HEK293 (cell line): Measurements from ENCODE around the gene CACNA1D.

Experiments used
- EGR2 ChIP-seq: fragments of 450-650 bp; formaldehyde crosslinking; IDR thresholded peaks from 2 replicates; pipeline ENCODE4 v1.5.1; 2016; ENCODE audit warnings: low read depth, missing biosample characterization, missing genetic modification characterization
- GLI2 ChIP-seq: fragments of 450-650 bp; formaldehyde crosslinking; IDR thresholded peaks from 2 replicates; pipeline ENCODE4; 2017; ENCODE audit warnings: missing biosample characterization, missing genetic modification characterization, low read depth, borderline replicate concordance
- HOXC10 ChIP-seq: sonication (generic); formaldehyde crosslinking; IDR thresholded peaks from 2 replicates; pipeline ENCODE4 v1.8.1; 2023; ENCODE audit warnings: mild to moderate bottlenecking, missing genetic modification reagents
- PRDM2 ChIP-seq: fragments of 450-650 bp; formaldehyde crosslinking; IDR thresholded peaks from 2 replicates; pipeline ENCODE4 v1.5.1; 2016; ENCODE audit warnings: missing biosample characterization, missing genetic modification characterization, borderline replicate concordance
- REPIN1 ChIP-seq: fragments of 450-650 bp; formaldehyde crosslinking; IDR thresholded peaks from 2 replicates; pipeline ENCODE4 v1.5.1; 2017; ENCODE audit warnings: missing biosample characterization, missing genetic modification characterization, low read depth
- REST ChIP-seq: fragments of 450-650 bp; formaldehyde crosslinking; IDR thresholded peaks from 2 replicates; pipeline ENCODE4 v1.5.1; 2016; ENCODE audit warnings: missing biosample characterization, missing genetic modification characterization
- ZBTB6 ChIP-seq: fragments of 450-650 bp; formaldehyde crosslinking; IDR thresholded peaks from 2 replicates; pipeline ENCODE4 v1.5.1; 2017; ENCODE audit warnings: missing biosample characterization, missing genetic modification characterization
- ZBTB8A ChIP-seq: fragments of 450-650 bp; formaldehyde crosslinking; IDR thresholded peaks from 2 replicates; pipeline ENCODE4 v1.5.1; 2016; ENCODE audit warnings: missing biosample characterization, missing genetic modification characterization
- ZNF24 ChIP-seq: fragments of 450-650 bp; formaldehyde crosslinking; IDR thresholded peaks from 2 replicates; pipeline ENCODE4 v1.5.1; 2016; ENCODE audit warnings: missing biosample characterization, missing genetic modification characterization
- ZNF266 ChIP-seq: fragments of 450-650 bp; formaldehyde crosslinking; IDR thresholded peaks from 2 replicates; pipeline ENCODE4 v1.5.1; 2016; ENCODE audit warnings: missing biosample characterization, missing genetic modification characterization, low read depth
- ZNF354C ChIP-seq: fragments of 450-650 bp; formaldehyde crosslinking; IDR thresholded peaks from 2 replicates; pipeline ENCODE4 v1.5.1; 2016; ENCODE audit warnings: missing biosample characterization, missing genetic modification characterization, low read depth, borderline replicate concordance
- ZNF362 ChIP-seq: fragments of 450-650 bp; formaldehyde crosslinking; IDR thresholded peaks from 2 replicates; pipeline ENCODE4 v1.5.1; 2016; ENCODE audit warnings: missing biosample characterization, missing genetic modification characterization
- ZNF521 ChIP-seq: fragments of 450-650 bp; formaldehyde crosslinking; IDR thresholded peaks from 2 replicates; pipeline ENCODE4 v1.5.1; 2017; ENCODE audit warnings: missing biosample characterization, mild to moderate bottlenecking, missing genetic modification characterization
- ZNF544 ChIP-seq: fragments of 450-650 bp; formaldehyde crosslinking; IDR thresholded peaks from 2 replicates; pipeline ENCODE4 v1.5.0; 2017; ENCODE audit warnings: missing biosample characterization, missing genetic modification characterization
- ZNF548 ChIP-seq: fragments of 450-650 bp; formaldehyde crosslinking; IDR thresholded peaks from 2 replicates; pipeline ENCODE4 v1.5.1; 2016; ENCODE audit warnings: missing biosample characterization, missing genetic modification characterization

Gene CACNA1D

GRCh38 chr3:53489787-53490458 lies 4.5 kb upstream of the CACNA1D start (continued):
- no peak for TF ChIP-seq ZBTB6 (tag by site-specific recombination)
- no peak for TF ChIP-seq REST
- no peak for TF ChIP-seq PRDM2
- peak; percentile 22; the same call in 1 of the 2 replicates for TF ChIP-seq EGR2
- no peak for TF ChIP-seq ZNF266 (tag by site-specific recombination)
- TF ChIP-seq ZNF362 (tag by site-specific recombination): no peak
- TF ChIP-seq ZNF544 (tag by site-specific recombination): no peak
- TF ChIP-seq ZNF548 (tag by site-specific recombination): no peak
- peak; percentile 48; the same call in 1 of the 2 replicates for TF ChIP-seq GLI2 (tag by site-specific recombination)
- no peak for TF ChIP-seq ZNF354C (tag by site-specific recombination)
- no peak for TF ChIP-seq ZNF521 (tag by site-specific recombination)
- peak; percentile 46; the same call in 1 of the 2 replicates for TF ChIP-seq ZBTB8A (tag by site-specific recombination)
- TF ChIP-seq REPIN1 (tag by site-specific recombination): no peak
- no peak for TF ChIP-seq HOXC10 (CRISPR knock-in tag)
- no peak for TF ChIP-seq ZNF24
